Mesendoderm (in vitro differentiated cells): Measurements from ENCODE around the gene UBASH3A.

Experiments used
- DNase-seq: peaks from one replicate; pipeline ENCODE4 v3.0.0; 2013
- H2AK5ac ChIP-seq: 2 replicates; pipeline ENCODE4 v1.6.1; 2013; ENCODE audit warnings: low read length, inconsistent platforms
- H2BK120ac ChIP-seq: 2 replicates; pipeline ENCODE4 v1.6.1; 2013; ENCODE audit warnings: low read depth, mild to moderate bottlenecking, low read length, moderate library complexity, mixed read lengths
- H2BK15ac ChIP-seq: replicated peaks from 2 replicates; pipeline ENCODE4 v1.6.1; 2013; ENCODE audit warnings: low read depth, mild to moderate bottlenecking, moderate library complexity
- H2BK5ac ChIP-seq: 2 replicates; pipeline ENCODE4 v1.6.1; 2013; ENCODE audit warnings: low read length, inconsistent platforms
- H3K18ac ChIP-seq: 2 replicates; pipeline ENCODE4 v1.6.1; 2013; ENCODE audit warnings: mild to moderate bottlenecking, low read length, mixed read lengths
- H3K23ac ChIP-seq: one replicate; pipeline ENCODE4 v1.6.1; 2013; ENCODE audit warnings: low read length
- H3K27ac ChIP-seq: 2 replicates; pipeline ENCODE4 v1.5.1; 2013; ENCODE audit warnings: low read depth, mild to moderate bottlenecking, inconsistent platforms, low read length, moderate library complexity
- H3K27me3 ChIP-seq: 2 replicates; pipeline ENCODE4 v1.6.1; 2013; ENCODE audit warnings: low read length, control low read depth, mild to moderate bottlenecking, inconsistent platforms; ENCODE audit not compliant: insufficient read depth, poor library complexity
- H3K36me3 ChIP-seq: 2 replicates; pipeline ENCODE4 v1.6.1; 2013; ENCODE audit warnings: low read length, inconsistent platforms; ENCODE audit not compliant: control insufficient read depth, insufficient read depth
- H3K4ac ChIP-seq: one replicate; pipeline ENCODE4 v1.6.1; 2013; ENCODE audit warnings: low read depth, mild to moderate bottlenecking, low read length, moderate library complexity
- H3K4me1 ChIP-seq: 2 replicates; pipeline ENCODE4 v1.6.1; 2013; ENCODE audit warnings: low read depth, low read length, inconsistent platforms; ENCODE audit not compliant: control insufficient read depth
- H3K4me2 ChIP-seq: 2 replicates; pipeline ENCODE4 v1.6.1; 2013; ENCODE audit warnings: low read length
- H3K4me3 ChIP-seq: 2 replicates; pipeline ENCODE4 v1.5.1; 2013; ENCODE audit warnings: mild to moderate bottlenecking, low read length
- H3K56ac ChIP-seq: one replicate; pipeline ENCODE4 v1.6.1; 2013; ENCODE audit warnings: low read length
- H3K79me1 ChIP-seq: 2 replicates; pipeline ENCODE4 v1.6.1; 2013; ENCODE audit warnings: low read length, inconsistent platforms
- H3K79me2 ChIP-seq: 2 replicates; pipeline ENCODE4 v1.6.1; 2013; ENCODE audit warnings: mild to moderate bottlenecking, low read length; ENCODE audit not compliant: control insufficient read depth, insufficient read depth
- H3K9ac ChIP-seq: 2 replicates; pipeline ENCODE4 v1.6.1; 2013; ENCODE audit warnings: low read length, inconsistent platforms
- H4K5ac ChIP-seq: one replicate; pipeline ENCODE4 v1.6.1; 2013; ENCODE audit warnings: low read length
- H4K8ac ChIP-seq: one replicate; pipeline ENCODE4 v1.6.1; 2013; ENCODE audit warnings: low read depth, mild to moderate bottlenecking, control low read depth, low read length, moderate library complexity
- WGBS: extraction: QIAGEN DNeasy Blood & Tissue Kit; methylation state at CpG from one replicate; pipeline ENCODE4 v1.1.7; 2013; ENCODE audit warnings: low lambda C conversion rate, missing lambda C conversion rate; ENCODE audit not compliant: insufficient coverage; ENCODE audit errors: extremely low coverage; 5-methylcytosine and 5-hydroxymethylcytosine counted together

Gene UBASH3A

GRCh38 chr21:42397746-42398394 lies 5.8 kb upstream of the UBASH3A start:
- H2AK5ac ChIP-seq = no peak overlapping the region
- no peak overlapping the region for H3K18ac ChIP-seq
- no peak for DNase-seq
- H3K9ac ChIP-seq = no peak overlapping the region
- H2BK5ac ChIP-seq = no peak overlapping the region
- H3K4me3 ChIP-seq = no peak overlapping the region
- no peak overlapping the region for H4K5ac ChIP-seq
- no peak overlapping the region for H2BK15ac ChIP-seq
- no peaks in the 10 kb centered on the region for H3K79me1 ChIP-seq
- no peaks in the 10 kb centered on the region for H3K27me3 ChIP-seq
- H3K79me2 ChIP-seq = no peaks in the 10 kb centered on the region
- H3K4me2 ChIP-seq = no peak overlapping the region
- H3K4ac ChIP-seq = no peak overlapping the region
- H4K8ac ChIP-seq = no peak overlapping the region
- no peak overlapping the region for H3K27ac ChIP-seq
- H3K23ac ChIP-seq = no peak overlapping the region
- no peaks in the 10 kb centered on the region for H3K36me3 ChIP-seq
- H3K56ac ChIP-seq = no peak overlapping the region
- no peak overlapping the region for H2BK120ac ChIP-seq
- no CpG with 5 or more reads among the region's 14 CpGs for WGBS
- no peaks in the 10 kb centered on the region for H3K4me1 ChIP-seq

- Histone ChIP-seq H4K5ac (no peak overlapping the region), H3K27ac (no peak overlapping the region), H3K18ac (no peak overlapping the region), H2BK120ac (no peak overlapping the region), H2BK15ac (no peak overlapping the region), H4K8ac (no peak overlapping the region), H3K36me3 (no peaks in the 10 kb centered on the region), H3K56ac (no peak overlapping the region), H3K9ac (no peak overlapping the region), H3K4me1 (no peaks in the 10 kb centered on the region), H3K23ac (no peak overlapping the region), H3K4ac (no peak overlapping the region), H2AK5ac (no peak overlapping the region), H3K27me3 (no peaks in the 10 kb centered on the region), H3K4me2 (no peak overlapping the region), H2BK5ac (no peak overlapping the region), H3K79me2 (no peaks in the 10 kb centered on the region), H3K79me1 (no peaks in the 10 kb centered on the region), H3K4me3 (no peak overlapping the region)
- peak; percentile 27 for DNase-seq
- no CpG with 5 or more reads among the region's 12 CpGs for WGBS
Observed at GRCh38 chr21:42398436-42399028, 5.2 kb upstream of the UBASH3A start.

- no peak overlapping the region for H3K18ac ChIP-seq
- no peaks in the 10 kb centered on the region for H3K79me2 ChIP-seq
- H3K36me3 ChIP-seq = no peaks in the 10 kb centered on the region
- H2BK5ac ChIP-seq = no peak overlapping the region
- no peaks in the 10 kb centered on the region for H3K27me3 ChIP-seq
- DNase-seq = peak; percentile 37
- no peak overlapping the region for H2BK15ac ChIP-seq
- H2AK5ac ChIP-seq = no peak overlapping the region
- H4K5ac ChIP-seq = no peak overlapping the region
- H3K23ac ChIP-seq = no peak overlapping the region
- no peak overlapping the region for H3K9ac ChIP-seq
- H2BK120ac ChIP-seq = no peak overlapping the region
- H3K79me1 ChIP-seq = no peaks in the 10 kb centered on the region
- no peak overlapping the region for H4K8ac ChIP-seq
- no peak overlapping the region for H3K4me3 ChIP-seq
- no peak overlapping the region for H3K27ac ChIP-seq
- H3K4me2 ChIP-seq = no peak overlapping the region
- no peak overlapping the region for H3K56ac ChIP-seq
- no peaks in the 10 kb centered on the region for H3K4me1 ChIP-seq
- no peak overlapping the region for H3K4ac ChIP-seq
- WGBS = no CpG with 5 or more reads among the region's 4 CpGs
Observed at GRCh38 chr21:42400525-42400924, 3.2 kb upstream of the UBASH3A start.

GRCh38 chr21:42401154-42401553 lies 2.5 kb upstream of the UBASH3A start:
- H3K79me2 ChIP-seq = no peaks in the 10 kb centered on the region
- H3K4me2 ChIP-seq = no peak overlapping the region
- peak; percentile 37 for DNase-seq
- no peak overlapping the region for H3K23ac ChIP-seq
- H2BK15ac ChIP-seq = no peak overlapping the region
- no peak overlapping the region for H3K56ac ChIP-seq
- H3K4me1 ChIP-seq = no peaks in the 10 kb centered on the region
- no peak overlapping the region for H3K27ac ChIP-seq
- H3K9ac ChIP-seq = no peak overlapping the region
- H3K18ac ChIP-seq = no peak overlapping the region
- no CpG with 5 or more reads among the region's 3 CpGs for WGBS
- no peaks in the 10 kb centered on the region for H3K36me3 ChIP-seq
- H4K5ac ChIP-seq = no peak overlapping the region
- no peak overlapping the region for H2BK5ac ChIP-seq
- H2AK5ac ChIP-seq = no peak overlapping the region
- H3K79me1 ChIP-seq = no peaks in the 10 kb centered on the region
- no peak overlapping the region for H3K4ac ChIP-seq
- H2BK120ac ChIP-seq = no peak overlapping the region
- no peak overlapping the region for H4K8ac ChIP-seq
- no peak overlapping the region for H3K4me3 ChIP-seq
- no peaks in the 10 kb centered on the region for H3K27me3 ChIP-seq

- Histone ChIP-seq H3K4me2 (no peak overlapping the region), H2BK120ac (no peak overlapping the region), H3K79me2 (no peaks in the 10 kb centered on the region), H4K8ac (no peak overlapping the region), H3K27me3 (no peaks in the 10 kb centered on the region), H3K9ac (no peak overlapping the region), H2AK5ac (no peak overlapping the region), H3K18ac (no peak overlapping the region), H2BK15ac (no peak overlapping the region), H3K27ac (no peak overlapping the region), H3K79me1 (no peaks in the 10 kb centered on the region), H3K4me3 (no peak overlapping the region), H3K4ac (no peak overlapping the region), H4K5ac (no peak overlapping the region), H3K4me1 (no peaks in the 10 kb centered on the region), H3K56ac (no peak overlapping the region), H3K23ac (no peak overlapping the region), H2BK5ac (no peak overlapping the region), H3K36me3 (no peaks in the 10 kb centered on the region)
- DNase-seq = no peak
- WGBS = no CpG with 5 or more reads among the region's 2 CpGs
Observed at GRCh38 chr21:42401820-42402251, 1.9 kb upstream of the UBASH3A start.

GRCh38 chr21:42404539-42404938 lies 837 bp downstream of the UBASH3A start:
- Histone ChIP-seq H3K79me2 (no peaks in the 10 kb centered on the region), H3K9ac (no peak overlapping the region), H3K36me3 (no peaks in the 10 kb centered on the region), H4K8ac (no peak overlapping the region), H3K18ac (no peak overlapping the region), H2BK5ac (no peak overlapping the region), H3K79me1 (no peaks in the 10 kb centered on the region), H3K27ac (no peak overlapping the region), H3K4me3 (no peak overlapping the region), H3K4ac (no peak overlapping the region), H3K27me3 (no peaks in the 10 kb centered on the region), H2BK120ac (no peak overlapping the region), H3K56ac (no peak overlapping the region), H2AK5ac (no peak overlapping the region), H3K23ac (no peak overlapping the region), H3K4me2 (no peak overlapping the region), H2BK15ac (no peak overlapping the region), H3K4me1 (no peaks in the 10 kb centered on the region), H4K5ac (no peak overlapping the region)
- no CpG with 5 or more reads among the region's 10 CpGs for WGBS
- DNase-seq = no peak
